Mesenteric fat pad (tissue), 1 donor: ENCODE data around the gene STX7. TPM values are rescaled to one million over a fixed set of nuclear protein-coding genes. Genes with fewer than 3 reads are reported as not detected.
A peak's percentile ranks its signal among the peaks of the same experiment; 100 is the strongest.
"Not testable (repeated sequence)": the region's sequence is repeated elsewhere in the genome, so short reads cannot be mapped to it uniquely, and the experiment has no call there.

Experiments used
- DNase-seq: peaks from one replicate; pipeline ENCODE4 v3.0.0-alpha.2; 2020; ENCODE audit warnings: low spot score
- long read RNA-seq: library from polyadenylated mRNA; unstranded; transcript quantifications from one replicate; pipeline ENCODE4 v2.0.0, GENCODE V29; 2020
- total RNA-seq: library from RNA; stranded (reverse); fragmentation: NEBNext Ultra II Directional; extraction: Animal tissue kit (Norgen Biotek cat#: 25700); gene quantifications from one replicate; pipeline ENCODE4 v1.2.1, GENCODE V29; 2021
- donor health status: DM: yes; HTN: yes; CAD: no.

Gene STX7
- total RNA-seq = 96.3 TPM
- long read RNA-seq, full-length matches to known transcripts = 123 of 142 reads
- long read RNA-seq, partial matches to known transcripts = 6 of 142 reads
- long read RNA-seq, other reads (novel, unspliced or antisense) = 13 of 142 reads

DNA sequence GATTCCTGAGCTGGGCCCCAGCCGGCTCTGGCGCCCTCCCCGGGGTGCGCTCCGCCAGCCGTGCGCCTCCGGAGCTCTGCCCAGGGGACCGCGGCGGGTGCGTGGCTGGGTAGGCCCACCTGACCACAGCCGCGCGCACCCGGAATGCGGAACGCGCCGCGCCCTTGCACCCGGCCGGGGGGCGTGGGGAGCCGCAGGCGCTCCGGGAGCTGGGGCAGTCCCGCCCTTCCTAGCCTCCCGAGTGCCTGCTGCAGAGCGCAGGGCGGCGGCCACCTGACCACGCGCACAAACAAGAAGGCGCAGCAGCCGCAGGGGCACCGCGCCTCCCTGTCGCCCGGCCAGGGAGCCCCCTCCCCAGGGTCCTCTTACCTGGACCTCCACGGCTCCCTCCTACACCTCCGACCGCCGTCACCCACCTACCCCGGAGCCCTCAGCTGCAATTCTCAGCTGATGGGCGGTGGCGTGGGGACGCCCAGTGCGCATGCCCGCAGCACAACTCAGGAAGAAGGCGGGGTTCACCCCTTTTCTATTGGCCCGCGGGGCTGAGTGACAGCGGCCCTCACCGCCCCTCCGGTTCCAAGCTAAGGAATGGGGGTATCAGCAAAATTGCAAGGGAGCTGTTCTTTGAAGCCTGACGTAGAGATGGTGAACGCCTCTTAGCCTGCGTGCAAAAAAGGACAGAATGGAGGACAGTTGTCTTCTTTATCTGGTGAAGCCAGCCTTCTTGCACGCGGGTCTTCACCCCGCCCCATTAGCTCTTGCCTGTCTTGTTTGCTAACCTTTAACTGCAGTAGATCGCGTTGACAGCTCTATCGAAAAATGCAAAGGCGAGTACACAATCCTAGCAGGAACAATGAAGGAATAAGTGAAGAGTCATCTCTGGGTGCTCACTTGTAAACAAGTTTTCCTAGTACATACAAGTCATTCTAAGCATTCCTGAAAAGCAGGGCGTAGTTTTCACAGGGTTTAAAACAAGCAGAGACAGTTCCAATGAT is at the start of gene STX7:
Gene STX7, minus strand, starts transcription at position 479 of the 995 bp plus-strand sequence. CDS start 9,586 bp downstream, outside the sequence.
- DNase-seq = peak; percentile 96

- not testable (repeated sequence) for DNase-seq
These were observed 47.2 kb upstream of the STX7 start for GRCh38 chr6:132560087-132560486.

GRCh38 chr6:132552372-132552771 is 39.5 kb upstream of the STX7 start, which contains the start of gene TAAR8:
TSS of gene TAAR8 (plus strand) at chr6:132552672. CDS start at chr6:132552693, 21 bp downstream.
- DNase-seq = no peak

DNA sequence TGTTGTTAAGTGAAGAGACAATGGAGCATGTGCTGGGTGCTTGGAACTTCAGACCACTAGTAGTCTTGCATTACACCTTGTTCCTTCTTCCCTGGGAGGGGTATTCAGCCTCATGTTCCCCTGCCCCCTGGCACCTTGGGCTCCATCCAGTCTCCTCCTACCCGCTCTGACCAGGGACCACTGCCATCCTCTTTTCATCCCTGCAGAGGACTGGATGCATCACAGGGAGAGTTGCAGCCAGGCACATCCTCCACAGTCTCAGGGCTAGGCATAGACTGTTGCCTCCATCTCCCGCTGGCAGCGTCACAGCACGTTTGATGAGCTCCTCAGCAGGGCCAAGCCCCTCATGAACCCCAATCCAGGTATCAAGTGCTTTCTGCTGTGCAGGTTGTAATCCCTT is 38.3 kb upstream of the STX7 start:
- DNase-seq = no peak

DNA sequence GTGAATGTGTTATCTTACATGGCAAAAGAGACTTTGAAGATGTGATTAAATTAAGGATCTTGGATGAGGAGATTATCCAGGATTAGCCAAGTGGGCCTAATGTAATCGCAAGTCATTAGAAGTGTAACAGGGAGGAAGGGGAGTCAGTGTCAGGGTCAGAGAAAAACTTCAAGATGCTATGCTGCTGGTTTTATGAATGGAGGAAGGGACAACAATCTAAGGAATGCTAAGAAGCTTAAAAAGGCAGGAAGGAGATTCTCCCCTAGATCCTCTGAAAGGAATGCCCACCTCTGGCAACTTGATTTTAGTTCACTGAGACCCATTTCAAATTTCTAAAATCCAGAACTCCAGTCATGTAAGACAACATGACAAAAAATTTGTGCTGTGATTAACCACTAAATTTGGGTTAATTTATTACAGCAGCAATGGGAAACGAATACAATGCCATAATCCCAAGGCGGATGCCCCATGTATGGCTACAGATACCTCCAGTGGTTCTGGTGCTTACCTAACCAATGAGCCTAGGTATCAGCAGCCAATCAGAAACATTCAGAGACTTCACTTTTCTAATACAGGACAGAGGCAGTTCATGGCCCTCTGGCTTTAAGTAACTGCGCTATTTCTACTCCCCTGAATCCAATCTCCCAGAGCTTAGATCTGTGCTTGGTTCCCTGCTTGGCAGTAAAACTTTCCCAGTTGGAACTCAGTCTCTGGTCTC is 36.0 kb upstream of the STX7 start:
- no peak for DNase-seq

GRCh38 chr6:132544826-132545225 is 31.9 kb upstream of the STX7 start:
- no peak for DNase-seq

DNA sequence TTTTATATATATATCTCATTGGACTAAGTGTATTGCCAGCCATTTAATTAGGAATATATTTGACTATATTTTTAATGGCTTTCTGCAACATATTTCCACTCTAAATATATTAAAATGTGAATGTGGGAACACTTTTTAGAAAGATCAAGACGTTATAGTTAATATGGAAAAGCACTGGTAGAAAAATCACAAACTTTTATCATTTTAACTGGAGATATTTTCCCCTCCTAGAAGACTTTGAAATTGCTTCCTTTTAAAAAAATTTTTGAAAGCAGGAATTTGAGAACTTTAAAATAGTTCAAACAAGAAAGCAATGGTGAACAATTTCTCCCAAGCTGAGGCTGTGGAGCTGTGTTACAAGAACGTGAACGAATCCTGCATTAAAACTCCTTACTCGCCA is 25.1 kb upstream of the STX7 start, which contains the start of gene TAAR9:
Gene TAAR9, plus strand, starts transcription at position 301 of the 400 bp plus-strand sequence. Its CDS starts 13 bp downstream, at position 314.
- DNase-seq = no peak

- no peak for DNase-seq
These were observed 24.2 kb upstream of the STX7 start for GRCh38 chr6:132537145-132537544.

GRCh38 chr6:132534546-132534945 is 21.6 kb upstream of the STX7 start:
- DNase-seq = not testable (repeated sequence)

- DNase-seq = no peak
These were observed 17.5 kb upstream of the STX7 start for GRCh38 chr6:132530293-132530974.

- DNase-seq = no peak
These were observed 14.9 kb upstream of the STX7 start for GRCh38 chr6:132527791-132528190.

DNA sequence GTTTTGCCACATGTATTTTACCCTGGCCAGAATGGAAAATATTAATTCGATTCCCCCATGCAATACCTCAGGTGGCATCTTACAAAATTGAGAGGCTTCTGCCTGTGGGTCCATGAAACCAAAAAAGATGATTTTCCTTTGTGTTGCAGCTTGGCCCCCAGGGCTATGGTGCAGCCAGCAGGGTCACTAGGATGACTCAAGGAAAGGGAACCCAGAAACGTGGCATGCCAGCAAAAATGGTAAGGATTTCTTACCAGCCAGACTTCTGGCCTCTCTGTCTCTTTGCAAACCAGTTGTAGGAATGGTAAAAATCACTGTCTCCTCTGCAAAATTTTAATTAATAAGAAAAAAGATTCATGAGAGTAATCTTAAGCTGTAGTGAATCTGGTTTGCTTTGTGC is 13.5 kb upstream of the STX7 start:
- no peak for DNase-seq

DNA sequence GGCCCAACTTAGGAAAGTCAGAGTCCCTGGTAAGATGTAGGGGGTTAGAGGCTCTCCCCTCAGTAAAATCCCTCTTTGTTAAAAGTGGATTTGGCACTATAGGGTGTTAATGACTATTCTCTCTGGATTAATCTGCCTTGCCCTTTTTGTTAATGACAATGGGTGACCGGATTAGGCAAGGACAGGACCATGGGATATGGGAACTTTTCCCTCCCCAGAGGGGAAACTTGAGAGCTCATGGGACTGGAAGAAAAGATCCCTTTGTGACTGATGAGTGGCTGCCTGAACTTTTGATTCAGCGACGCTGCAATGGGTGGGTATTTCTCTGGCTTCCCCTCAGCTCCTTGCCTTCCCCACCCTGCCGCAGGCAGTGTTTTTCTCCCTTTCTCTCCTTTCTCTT is 12.9 kb upstream of the STX7 start:
- no peak for DNase-seq

DNA sequence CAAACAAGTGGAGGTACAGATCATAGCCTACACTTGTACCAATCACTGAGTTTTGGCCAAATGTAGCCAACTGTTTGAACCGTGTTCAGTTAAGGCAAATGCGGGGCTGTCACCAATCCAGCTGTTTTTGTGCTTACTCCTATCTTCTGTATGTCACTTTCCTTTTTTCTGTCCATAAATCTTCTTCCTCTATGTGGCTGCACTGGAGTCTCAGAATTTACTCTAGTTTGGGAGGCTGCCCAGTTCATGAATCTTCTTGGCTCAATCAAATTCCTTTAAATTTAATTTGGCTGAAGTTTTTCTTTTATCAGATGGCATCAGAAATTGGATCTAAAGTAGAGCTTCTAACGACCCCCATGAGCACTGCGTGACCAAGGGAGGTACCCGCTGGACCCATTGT is 11.7 kb upstream of the STX7 start:
- DNase-seq = no peak

GRCh38 chr6:132520953-132521352 is 8.0 kb upstream of the STX7 start:
- no peak for DNase-seq

DNA sequence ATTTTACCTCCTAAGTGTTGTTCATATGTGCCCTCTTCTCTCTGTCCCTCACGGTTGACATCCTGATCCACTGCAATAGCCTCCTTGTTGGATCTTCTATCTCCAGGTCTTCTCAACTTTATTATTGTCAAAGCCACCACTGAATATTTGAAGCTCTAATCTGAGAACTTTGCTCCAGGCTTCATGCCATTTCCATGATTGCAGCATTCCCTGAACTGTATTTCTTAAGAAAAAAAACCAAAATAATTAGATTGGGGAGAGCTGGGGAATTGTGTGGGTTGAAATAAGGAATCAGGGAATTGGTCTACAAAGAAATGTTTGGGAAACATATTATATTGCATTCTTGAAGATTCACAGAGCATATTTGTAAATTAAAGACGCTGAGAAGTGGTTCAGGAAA is 2.5 kb upstream of the STX7 start:
- no peak for DNase-seq

DNA sequence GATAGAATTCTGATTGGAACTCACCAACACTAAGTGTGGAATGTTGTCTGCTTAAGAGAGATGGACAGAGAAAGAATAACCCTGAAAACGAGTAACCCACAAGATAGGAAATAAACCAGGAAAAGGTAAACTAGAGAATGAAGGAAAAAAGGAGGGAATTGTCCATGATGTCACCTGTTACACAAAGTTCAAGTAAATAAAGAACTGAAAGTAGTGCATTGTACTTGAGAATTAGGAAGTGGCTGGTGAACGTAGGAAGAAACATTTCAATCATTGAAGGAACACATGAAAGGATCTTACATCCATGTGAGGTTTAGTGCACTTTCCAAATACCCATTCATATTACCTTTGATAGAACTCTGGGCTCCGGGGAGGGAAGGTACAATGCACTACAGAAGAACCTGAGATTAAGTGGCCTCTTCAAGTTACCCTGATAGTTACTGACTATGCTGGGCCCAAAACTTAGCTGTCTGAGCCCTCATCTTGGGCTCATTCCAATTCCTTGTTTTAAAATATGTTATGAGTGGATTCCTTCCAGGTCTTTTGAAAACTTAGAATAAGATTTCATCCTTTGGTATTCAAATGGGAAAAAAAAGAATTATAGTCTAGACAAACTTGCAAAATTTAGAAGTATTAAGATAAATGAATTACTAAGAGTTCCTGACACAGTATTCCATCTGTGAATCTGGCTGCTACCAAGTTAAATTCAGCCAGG is 1.1 kb upstream of the STX7 start:
- DNase-seq = no peak

DNA sequence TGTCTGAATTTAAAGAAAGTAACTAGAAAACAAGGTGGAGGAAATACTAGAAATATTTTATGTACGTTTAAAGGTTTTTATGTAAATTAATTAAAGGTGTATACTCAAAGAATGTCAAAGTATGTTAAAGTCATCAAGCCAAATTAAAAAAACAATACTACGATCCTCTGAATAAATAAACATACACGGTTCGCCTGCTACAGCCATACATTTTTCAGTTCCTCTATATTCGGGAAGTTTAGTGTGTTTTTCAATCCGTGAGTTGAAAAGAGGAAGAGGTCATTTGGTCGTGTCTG is 626 bp downstream of the STX7 start:
- no peak for DNase-seq

- no peak for DNase-seq
These were observed 1.1 kb downstream of the STX7 start for GRCh38 chr6:132511831-132512220.

DNA sequence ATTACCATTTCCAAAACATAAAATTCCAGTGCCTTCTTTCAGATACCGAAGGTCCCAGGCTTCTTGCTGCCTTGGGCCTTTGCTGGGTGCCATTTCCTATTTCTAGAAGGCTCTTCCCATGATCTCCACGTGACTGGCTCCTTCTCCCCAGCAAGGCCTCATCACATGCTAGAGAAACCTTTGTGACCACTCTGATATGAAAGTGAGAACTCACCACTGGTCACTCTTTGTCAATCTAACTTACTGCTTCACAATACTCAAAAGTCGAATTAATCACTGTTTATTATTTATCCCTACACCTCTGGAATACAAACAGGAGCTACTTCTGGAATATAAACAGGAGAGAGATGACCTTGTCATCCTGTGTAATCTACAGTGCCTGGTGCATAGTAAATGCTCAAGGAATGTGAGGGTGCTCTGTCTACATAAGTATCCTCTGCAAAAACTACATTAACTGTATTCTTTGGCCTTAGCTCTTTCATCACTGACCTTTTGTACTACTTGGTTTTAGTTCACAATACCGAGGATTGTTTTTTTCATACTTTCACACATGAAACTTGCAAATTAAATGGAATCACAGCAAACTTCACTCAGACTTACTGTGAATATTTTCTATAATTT is 1.6 kb downstream of the STX7 start:
- no peak for DNase-seq
